ENCODE measurements around the gene OR6P1.

OR6P1 gene, protein sequence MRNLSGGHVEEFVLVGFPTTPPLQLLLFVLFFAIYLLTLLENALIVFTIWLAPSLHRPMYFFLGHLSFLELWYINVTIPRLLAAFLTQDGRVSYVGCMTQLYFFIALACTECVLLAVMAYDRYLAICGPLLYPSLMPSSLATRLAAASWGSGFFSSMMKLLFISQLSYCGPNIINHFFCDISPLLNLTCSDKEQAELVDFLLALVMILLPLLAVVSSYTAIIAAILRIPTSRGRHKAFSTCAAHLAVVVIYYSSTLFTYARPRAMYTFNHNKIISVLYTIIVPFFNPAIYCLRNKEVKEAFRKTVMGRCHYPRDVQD

GRCh38 chr1:158570480-158570879 is at the start of gene OR6P1:
OR6P1 (minus strand) TSS chr1:158570580; CDS start chr1:158563604, 6,976 bp downstream.
- DNase-seq (ENCODE audit: extremely low read depth in 1 of 2, low read depth in 1 of 2), result no peak

DNA sequence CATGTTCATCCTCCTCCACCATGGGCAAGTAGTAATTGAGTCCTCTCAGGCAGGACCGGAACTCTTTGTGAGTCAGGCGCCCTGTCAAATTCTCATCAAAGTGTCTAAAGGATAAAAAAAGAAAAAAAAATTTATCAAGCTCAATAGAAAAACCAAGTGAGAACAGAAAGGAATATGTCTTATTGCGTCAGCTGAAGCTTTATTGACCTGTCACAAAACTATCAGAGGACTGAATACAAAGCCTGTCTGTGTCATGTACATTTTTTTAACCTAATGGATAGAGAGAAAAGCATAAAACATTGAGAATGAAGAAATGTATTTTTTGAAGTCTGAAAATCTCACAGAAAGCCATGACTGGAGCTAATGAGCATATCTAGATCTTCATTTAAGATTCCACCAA is 43.4 kb upstream of the OR6P1 start:
- DNase-seq (ENCODE audit: extremely low read depth in 1 of 2, low read depth in 1 of 2), result no peak

DNA sequence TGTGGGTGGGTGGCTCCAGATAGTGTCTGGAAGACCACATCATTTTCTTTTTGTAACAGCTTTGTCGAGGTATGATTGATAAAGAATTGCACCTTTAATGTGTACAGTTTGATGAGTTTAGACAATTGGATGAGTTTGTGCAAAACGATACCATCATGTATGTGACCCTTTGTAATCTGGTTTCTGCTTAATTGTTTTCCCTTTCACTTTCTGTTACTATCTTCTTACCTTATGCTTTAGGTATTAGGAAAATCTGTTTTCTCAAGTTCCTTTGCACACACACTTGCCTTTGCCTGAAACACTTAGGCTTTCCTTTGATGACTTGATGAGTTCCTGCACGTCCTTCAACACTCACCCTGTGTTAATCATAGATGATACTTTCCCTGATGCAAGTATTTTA is 41.5 kb upstream of the OR6P1 start:
- DNase-seq (ENCODE audit: extremely low read depth in 1 of 2, low read depth in 1 of 2), result no peak

GRCh38 chr1:158607296-158607695 is 36.9 kb upstream of the OR6P1 start:
- DNase-seq (ENCODE audit: extremely low read depth in 1 of 2, low read depth in 1 of 2), result no peak

- DNase-seq (ENCODE audit: extremely low read depth in 1 of 2, low read depth in 1 of 2), result no peak
Measured at GRCh38 chr1:158604968-158605367, 34.6 kb upstream of the OR6P1 start, which contains the start of gene OR10Z1. OR10Z1 (plus strand) TSS chr1:158605268; CDS start chr1:158606439, 1,171 bp downstream.

DNA sequence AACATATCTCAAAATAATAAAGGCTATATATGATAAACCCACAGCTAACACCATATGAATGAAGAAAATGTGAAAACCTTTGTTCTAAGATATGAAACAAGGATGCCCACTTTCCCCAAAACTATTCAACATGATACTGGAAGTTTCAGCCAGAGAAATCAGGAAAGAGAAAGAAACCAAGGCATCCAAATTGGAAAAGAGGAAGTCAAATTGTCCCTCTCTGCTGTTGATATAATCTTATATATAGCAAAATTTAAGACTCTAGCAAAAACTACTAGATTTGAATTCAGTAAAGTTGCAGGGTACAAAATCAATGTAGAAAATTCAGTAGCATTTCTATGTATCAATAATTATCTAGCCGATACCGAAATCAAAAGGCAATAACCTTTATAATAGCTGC is 30.4 kb upstream of the OR6P1 start:
- DNase-seq (ENCODE audit: extremely low read depth in 1 of 2, low read depth in 1 of 2), result no peak

DNA sequence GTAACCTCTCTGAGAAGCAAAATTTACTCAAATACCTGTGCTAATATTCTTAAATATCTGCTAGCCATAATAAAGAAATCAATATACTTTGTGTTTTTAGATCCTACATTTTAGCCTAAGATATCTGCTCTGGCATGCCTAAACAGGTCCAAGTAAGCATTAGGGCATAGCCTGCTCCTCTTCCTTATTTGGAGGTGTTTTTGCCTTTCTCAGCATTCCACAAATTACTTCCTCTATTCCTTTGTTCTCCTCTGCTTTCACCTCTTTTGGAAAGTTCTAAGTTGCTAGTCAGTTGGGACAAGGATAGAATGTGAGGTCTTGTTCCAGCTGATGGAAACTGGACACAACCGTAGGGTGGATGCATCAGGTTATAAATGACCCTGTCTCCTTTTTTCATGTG is 16.6 kb upstream of the OR6P1 start:
- no peak for DNase-seq (ENCODE audit: extremely low read depth in 1 of 2, low read depth in 1 of 2)

- no peak for DNase-seq (ENCODE audit: extremely low read depth in 1 of 2, low read depth in 1 of 2)
Measured at GRCh38 chr1:158583962-158584361, 13.6 kb upstream of the OR6P1 start.

- DNase-seq (ENCODE audit: extremely low read depth in 1 of 2, low read depth in 1 of 2), result no peak
Measured at GRCh38 chr1:158579733-158580132, 9.4 kb upstream of the OR6P1 start, which contains the start of gene OR10X1. OR10X1 (minus strand) TSS chr1:158579899; CDS start chr1:158579899, 0 bp downstream.

- no peak for DNase-seq (ENCODE audit: extremely low read depth in 1 of 2, low read depth in 1 of 2)
Measured at GRCh38 chr1:158577561-158577960, 7.2 kb upstream of the OR6P1 start.

- DNase-seq (ENCODE audit: extremely low read depth in 1 of 2, low read depth in 1 of 2), result no peak
Measured at GRCh38 chr1:158572226-158572625, 1.8 kb upstream of the OR6P1 start.

DNA sequence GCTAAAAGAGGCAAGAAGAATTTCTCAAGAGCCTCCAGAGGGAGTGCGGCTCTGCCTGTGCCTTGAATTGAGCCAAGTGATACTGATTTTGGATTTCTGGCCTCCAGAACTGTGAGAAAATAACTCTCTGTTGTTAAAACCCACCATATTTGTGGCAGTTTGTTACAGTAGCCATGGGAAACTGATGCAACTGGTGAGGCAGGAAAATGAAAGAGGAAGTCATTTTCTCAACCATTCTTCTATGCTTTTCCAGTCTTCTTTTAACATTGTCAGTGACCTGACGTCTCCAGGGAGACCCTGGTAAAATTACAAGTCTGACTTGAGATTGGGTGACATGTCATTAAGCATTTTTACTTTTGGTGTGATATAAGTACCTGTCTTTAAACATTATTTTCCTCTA is 5.8 kb downstream of the OR6P1 start:
- no peak for DNase-seq (ENCODE audit: extremely low read depth in 1 of 2, low read depth in 1 of 2)

DNA sequence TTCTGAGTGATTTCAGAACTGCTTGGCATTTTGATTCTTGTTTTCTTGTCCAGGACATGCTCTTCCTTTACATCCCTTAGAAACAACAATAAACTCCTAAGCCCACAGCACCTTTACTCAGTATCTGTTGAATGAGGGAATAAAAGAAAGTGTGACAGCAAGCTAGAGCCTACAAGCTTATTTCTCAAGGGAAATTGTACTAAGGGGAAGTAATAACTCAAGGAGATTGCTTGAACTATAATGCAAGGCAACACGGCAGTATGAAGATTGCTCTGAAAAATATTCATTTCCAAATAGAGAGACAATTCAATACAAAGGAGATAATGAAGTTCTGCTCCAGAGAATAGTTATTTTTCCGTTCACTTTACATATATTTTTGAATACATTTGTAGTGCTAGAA is 6.5 kb downstream of the OR6P1 start:
- no peak for DNase-seq (ENCODE audit: extremely low read depth in 1 of 2, low read depth in 1 of 2)

GRCh38 chr1:158559696-158560095 is 10.7 kb downstream of the OR6P1 start:
- DNase-seq (ENCODE audit: extremely low read depth in 1 of 2, low read depth in 1 of 2), result no peak

DNA sequence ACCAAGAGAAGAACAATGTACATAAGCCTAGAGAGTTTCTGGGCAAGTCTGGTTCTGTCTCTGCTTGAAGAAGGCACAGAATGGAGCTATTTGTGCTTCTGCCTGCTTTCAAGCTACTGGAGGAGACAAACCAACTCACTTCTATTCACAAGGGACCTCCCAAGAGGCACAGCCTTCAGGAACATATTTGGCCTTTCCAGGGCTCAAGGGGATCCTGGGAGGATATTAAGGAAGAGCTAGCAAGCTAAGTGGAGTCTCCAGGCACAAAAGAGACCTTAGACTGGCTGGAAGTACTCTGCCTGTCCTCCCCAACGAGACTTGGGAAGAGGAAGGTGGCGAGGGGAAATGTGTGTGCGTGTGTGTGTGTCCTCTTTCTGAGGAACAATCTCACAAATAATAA is 16.0 kb downstream of the OR6P1 start, which contains the start of gene OR6Y1:
Gene OR6Y1, minus strand, starts transcription at position 54 of the 400 bp plus-strand sequence. CDS start 6,300 bp downstream, outside the sequence.
- no peak for DNase-seq (ENCODE audit: extremely low read depth in 1 of 2, low read depth in 1 of 2)

GRCh38 chr1:158552296-158552695 is 18.1 kb downstream of the OR6P1 start:
- DNase-seq (ENCODE audit: extremely low read depth in 1 of 2, low read depth in 1 of 2), result no peak

GRCh38 chr1:158547533-158547932 is 22.8 kb downstream of the OR6P1 start:
- no peak for DNase-seq (ENCODE audit: extremely low read depth in 1 of 2, low read depth in 1 of 2)

DNA sequence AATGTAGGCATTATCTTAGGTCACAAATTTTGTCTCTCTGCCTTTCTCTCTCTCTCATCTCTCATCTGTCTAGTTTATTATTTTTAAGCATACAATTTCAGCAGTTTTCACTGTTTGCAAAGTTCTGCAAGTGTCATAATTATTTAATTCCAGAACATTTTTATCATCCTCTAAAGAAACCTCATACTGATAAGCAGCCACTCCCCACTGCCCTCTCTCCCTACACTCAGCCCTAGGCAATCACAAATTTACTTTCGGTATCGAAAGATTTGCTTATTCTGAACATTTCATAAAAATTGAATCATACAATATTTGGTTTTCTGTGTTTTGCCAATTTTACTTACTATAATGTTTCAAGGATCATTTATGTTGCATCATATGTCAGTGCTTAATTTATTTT is 32.8 kb downstream of the OR6P1 start:
- DNase-seq (ENCODE audit: extremely low read depth in 1 of 2, low read depth in 1 of 2), result no peak

- no peak for DNase-seq (ENCODE audit: extremely low read depth in 1 of 2, low read depth in 1 of 2)
Measured at GRCh38 chr1:158534496-158534895, 35.9 kb downstream of the OR6P1 start.

DNA sequence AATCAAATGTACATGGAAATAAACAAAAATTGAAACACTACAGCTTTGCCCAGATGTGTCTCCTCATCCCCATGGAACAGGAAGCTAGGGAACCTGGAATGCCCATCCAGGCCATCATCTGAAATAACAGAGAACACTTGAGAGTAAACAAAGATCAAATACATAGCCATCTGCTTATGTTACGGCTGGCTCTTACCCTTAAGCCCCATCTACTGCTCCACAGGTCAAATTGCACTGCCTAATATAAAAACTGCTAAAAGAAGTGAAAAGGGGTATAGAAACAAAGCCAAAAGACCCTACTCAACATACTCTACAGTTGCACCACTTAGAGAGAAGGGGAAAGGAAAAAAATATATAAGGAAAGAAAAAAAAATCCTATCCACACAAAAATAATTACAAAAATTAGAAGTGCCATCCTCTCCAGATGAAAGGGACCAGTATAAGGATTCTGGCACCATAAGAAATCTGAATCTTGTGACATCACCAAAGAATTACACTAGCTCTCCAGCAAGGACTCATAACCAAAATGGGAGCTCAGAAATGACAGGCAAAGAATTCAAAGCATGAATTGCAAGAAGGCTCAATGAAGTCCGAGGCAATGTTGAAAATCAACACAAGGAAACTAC is 43.1 kb downstream of the OR6P1 start:
- DNase-seq (ENCODE audit: extremely low read depth in 1 of 2, low read depth in 1 of 2), result no peak

DNA sequence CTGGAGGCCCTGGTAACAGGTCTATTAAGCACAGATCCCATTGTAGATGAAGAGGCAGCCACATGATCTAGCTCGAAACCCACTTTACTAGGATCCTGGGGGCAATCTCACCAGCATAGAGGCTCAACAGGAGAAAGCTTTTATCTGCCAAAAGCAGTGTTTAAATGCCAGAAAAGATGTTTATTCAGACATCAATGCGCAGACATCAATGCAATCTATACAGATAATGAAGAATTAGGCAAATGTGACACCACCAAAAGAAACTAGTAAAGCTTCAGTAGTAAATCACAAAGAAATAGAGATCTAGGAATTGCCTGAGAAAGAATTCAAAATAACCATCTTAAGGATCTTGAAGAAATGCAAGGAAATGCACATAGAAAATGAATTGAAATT is 48.7 kb downstream of the OR6P1 start:
- DNase-seq (ENCODE audit: extremely low read depth in 1 of 2, low read depth in 1 of 2), result no peak

DNA sequence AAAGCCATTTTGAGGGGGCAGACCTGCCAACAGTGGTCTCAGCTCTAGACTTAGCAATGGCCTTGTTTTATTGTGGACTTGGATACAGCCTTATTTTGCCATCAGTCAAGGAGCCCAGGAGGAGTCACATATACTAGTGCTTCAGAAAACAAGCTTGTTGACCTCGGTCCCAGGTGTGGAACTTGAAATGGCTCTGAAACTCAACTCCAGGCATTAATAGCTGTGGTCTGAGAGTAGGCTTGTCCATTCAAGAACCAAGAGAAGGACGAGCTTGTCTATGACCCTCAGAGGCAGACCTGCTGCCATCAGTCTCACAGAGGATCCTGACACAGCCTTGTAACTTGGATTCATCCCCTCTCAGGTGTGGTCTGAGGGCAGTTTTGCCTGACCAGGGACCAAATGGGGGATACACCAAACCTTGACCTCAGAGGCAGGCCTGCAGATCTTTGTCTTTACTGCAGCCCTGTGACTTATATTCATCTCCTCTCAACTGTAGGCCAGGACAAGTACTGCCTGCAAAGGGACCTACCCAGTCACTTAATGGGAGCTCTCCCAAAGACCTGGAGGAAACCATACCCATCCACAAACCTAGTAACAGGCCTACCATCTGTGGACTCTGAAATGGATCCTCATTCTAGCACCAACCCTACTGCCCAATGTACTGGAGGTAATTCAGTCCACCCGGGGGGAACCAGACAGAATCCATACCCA is 49.3 kb downstream of the OR6P1 start:
- no peak for DNase-seq (ENCODE audit: extremely low read depth in 1 of 2, low read depth in 1 of 2)
